H9 (cell line): Measurements from ENCODE around the gene TRAIP. TPM values are rescaled to one million over a fixed set of nuclear protein-coding genes. Genes with fewer than 3 reads are reported as not detected.

Experiments used
- DNase-seq: peaks from one replicate; pipeline ENCODE4 v3.0.0-alpha.2; 2017
- H2AFZ ChIP-seq: one replicate; pipeline ENCODE4 v1.6.1; 2013; ENCODE audit warnings: mild to moderate bottlenecking, low read length, control low read depth, moderate library complexity
- H2AK5ac ChIP-seq: 2 replicates; pipeline ENCODE4 v1.6.1; 2013; ENCODE audit warnings: low read length, control low read depth, mixed read lengths; ENCODE audit not compliant: insufficient read length
- H2BK120ac ChIP-seq: one replicate; pipeline ENCODE4 v1.6.1; 2013; ENCODE audit warnings: low read depth, mild to moderate bottlenecking, low read length, control low read depth, inconsistent platforms; ENCODE audit not compliant: poor library complexity, severe bottlenecking
- H2BK12ac ChIP-seq: 2 replicates; pipeline ENCODE4 v1.6.1; 2013; ENCODE audit warnings: low read length, control low read depth, mixed read lengths, low read depth; ENCODE audit not compliant: insufficient read length
- H2BK15ac ChIP-seq: 2 replicates; pipeline ENCODE4 v1.6.1; 2013; ENCODE audit warnings: low read depth, low read length, control low read depth
- H2BK20ac ChIP-seq: one replicate; pipeline ENCODE4 v1.6.1; 2013; ENCODE audit warnings: low read depth, mild to moderate bottlenecking, low read length, control low read depth, inconsistent platforms; ENCODE audit not compliant: poor library complexity, severe bottlenecking
- H2BK5ac ChIP-seq: 2 replicates; pipeline ENCODE4 v1.6.1; 2013; ENCODE audit warnings: low read length, control low read depth, mixed read lengths; ENCODE audit not compliant: insufficient read length
- H3K14ac ChIP-seq: 2 replicates; pipeline ENCODE4 v1.6.1; 2013; ENCODE audit warnings: low read length, control low read depth; ENCODE audit not compliant: insufficient read depth
- H3K18ac ChIP-seq: 2 replicates; pipeline ENCODE4 v1.6.1; 2013; ENCODE audit warnings: low read depth, mild to moderate bottlenecking, mixed read lengths, low read length, control low read depth; ENCODE audit not compliant: insufficient read length
- H3K23ac ChIP-seq: 2 replicates; pipeline ENCODE4 v1.6.1; 2013; ENCODE audit warnings: low read length, control low read depth, mixed read lengths, low read depth; ENCODE audit not compliant: insufficient read length
- H3K23me2 ChIP-seq: 2 replicates; pipeline ENCODE4 v1.6.1; 2013; ENCODE audit warnings: low read depth, mild to moderate bottlenecking, mixed read lengths, low read length, control low read depth; ENCODE audit not compliant: insufficient read length, poor library complexity, severe bottlenecking
- H3K27ac ChIP-seq: 2 replicates; pipeline ENCODE4 v1.5.1; 2013; ENCODE audit warnings: low read length, control low read depth, mixed read lengths, low read depth; ENCODE audit not compliant: insufficient read length
- H3K27me3 ChIP-seq: 2 replicates; pipeline ENCODE4 v1.6.1; 2013; ENCODE audit warnings: low read length, control low read depth, inconsistent platforms; ENCODE audit not compliant: insufficient read depth
- H3K4ac ChIP-seq: 2 replicates; pipeline ENCODE4 v1.6.1; 2013; ENCODE audit warnings: low read depth, mild to moderate bottlenecking, control low read depth, inconsistent platforms, low read length, moderate library complexity
- H3K4me1 ChIP-seq: 2 replicates; pipeline ENCODE4 v1.6.1; 2013; ENCODE audit warnings: low read length, control low read depth, inconsistent platforms; ENCODE audit not compliant: insufficient read depth
- H3K4me2 ChIP-seq: 2 replicates; pipeline ENCODE4 v1.6.1; 2013; ENCODE audit warnings: low read length, control low read depth, mixed read lengths; ENCODE audit not compliant: insufficient read length, insufficient read depth
- H3K56ac ChIP-seq: 2 replicates; pipeline ENCODE4 v1.6.1; 2013; ENCODE audit warnings: low read depth, mild to moderate bottlenecking, mixed read lengths, low read length, control low read depth; ENCODE audit not compliant: insufficient read length
- H3K79me1 ChIP-seq: 2 replicates; pipeline ENCODE4 v1.6.1; 2013; ENCODE audit warnings: low read depth, mild to moderate bottlenecking, moderate library complexity, low read length, control low read depth, inconsistent platforms; ENCODE audit not compliant: insufficient read depth, poor library complexity, severe bottlenecking
- H3K79me2 ChIP-seq: 2 replicates; pipeline ENCODE4 v1.6.1; 2013; ENCODE audit warnings: low read length, control low read depth, inconsistent platforms; ENCODE audit not compliant: insufficient read depth
- H3K9ac ChIP-seq: 2 replicates; pipeline ENCODE4 v1.6.1; 2013; ENCODE audit warnings: low read length, control low read depth, mixed read lengths; ENCODE audit not compliant: insufficient read length; ENCODE audit errors: extremely low read depth
- H3K9me3 ChIP-seq: one replicate; pipeline ENCODE4 v1.6.1; 2013; ENCODE audit warnings: low read depth, low read length, inconsistent platforms; ENCODE audit not compliant: control insufficient read depth
- H3T11ph ChIP-seq: one replicate; pipeline ENCODE4 v1.6.1; 2013; ENCODE audit warnings: mild to moderate bottlenecking, low read length, control low read depth, inconsistent platforms
- H4K20me1 ChIP-seq: one replicate; pipeline ENCODE4 v1.6.1; 2013; ENCODE audit not compliant: control insufficient read depth, insufficient read length, insufficient read depth
- H4K5ac ChIP-seq: 2 replicates; pipeline ENCODE4 v1.6.1; 2013; ENCODE audit warnings: low read depth, mild to moderate bottlenecking, mixed read lengths, low read length, control low read depth; ENCODE audit not compliant: insufficient read length
- H4K8ac ChIP-seq: replicated peaks from 2 replicates; pipeline ENCODE4 v1.6.1; 2013; ENCODE audit warnings: low read length, control low read depth, mixed read lengths, low read depth; ENCODE audit not compliant: insufficient read length
- H4K91ac ChIP-seq: 2 replicates; pipeline ENCODE4 v1.6.1; 2013; ENCODE audit warnings: low read depth, mild to moderate bottlenecking, moderate library complexity, mixed read lengths, low read length, control low read depth; ENCODE audit not compliant: insufficient read length
- H3K27ac Mint-ChIP-seq, 3 experiments: 2 replicates in 2 of 3; 3 replicates in 1 of 3; pipeline ENCODE4 v1.8.0; 2020 to 2021; ENCODE audit warnings: mixed read lengths in 3 of 3, mild to moderate bottlenecking in 1 of 3, moderate library complexity in 1 of 3
- H3K27me3 Mint-ChIP-seq: 2 replicates; pipeline ENCODE4 v1.8.0; 2021; ENCODE audit warnings: low read depth, mild to moderate bottlenecking, moderate library complexity, mixed read lengths
- H3K36me3 Mint-ChIP-seq, 3 experiments: 2 replicates in 2 of 3; 3 replicates in 1 of 3; pipeline ENCODE4 v1.8.0; 2020 to 2021; ENCODE audit warnings: low read depth in 3 of 3, mixed read lengths in 3 of 3; ENCODE audit not compliant: insufficient read depth in 1 of 3
- H3K4me1 Mint-ChIP-seq, 2 experiments: 2 replicates each; pipeline ENCODE4 v1.8.0; 2020; ENCODE audit warnings: mixed read lengths in 2 of 2
- H3K4me3 Mint-ChIP-seq, 2 experiments: 2 replicates in 1 of 2; 3 replicates in 1 of 2; pipeline ENCODE4 v1.8.0; 2020 to 2021; ENCODE audit warnings: mild to moderate bottlenecking in 2 of 2, mixed read lengths in 2 of 2, moderate library complexity in 1 of 2
- H3K9me3 Mint-ChIP-seq, 2 experiments: 2 replicates in 1 of 2; 3 replicates in 1 of 2; pipeline ENCODE4 v1.8.0; 2020; ENCODE audit warnings: mild to moderate bottlenecking in 2 of 2, mixed read lengths in 2 of 2, moderate library complexity in 1 of 2
- CTCF ChIP-seq: fragments of 200-600 bp; sonication (generic); conservative IDR thresholded peaks from 3 replicates; pipeline ENCODE4 v1.8.0; 2021; ENCODE audit warnings: antibody characterized with exemption, mild to moderate bottlenecking
- WGBS: extraction: QIAGEN DNeasy Blood & Tissue Kit; methylation state at CpG from one replicate; pipeline ENCODE4 v1.1.7; 2013; ENCODE audit warnings: missing lambda C conversion rate, low lambda C conversion rate, mixed read lengths; ENCODE audit not compliant: insufficient read length; ENCODE audit errors: extremely low coverage; 5-methylcytosine and 5-hydroxymethylcytosine counted together
- total RNA-seq: library from RNA; stranded (reverse); gene quantifications from 2 replicates; pipeline ENCODE4 v1.2.1, GENCODE V29; 2021

The TRAIP gene
- total RNA-seq, 1 experiment from 2014 or later = 36.7 TPM

DNA sequence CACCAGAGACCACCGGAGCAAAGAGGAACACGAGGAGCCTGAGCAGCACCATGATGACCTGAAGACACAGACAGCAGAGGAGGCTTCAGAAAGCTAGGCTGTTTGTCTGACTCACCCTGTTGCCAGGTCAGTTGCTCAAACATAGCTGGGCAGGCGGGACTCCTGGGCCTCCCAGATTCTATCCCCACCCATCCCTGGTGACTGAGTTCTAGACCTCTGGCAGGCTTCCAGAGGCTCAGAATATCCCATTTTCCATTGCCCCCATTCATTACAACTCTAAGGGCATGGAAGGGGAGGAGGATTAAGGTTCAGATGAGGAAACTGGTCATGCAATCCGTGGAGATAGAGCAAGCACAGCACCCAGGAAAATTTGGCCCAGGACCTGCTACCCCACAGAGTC is 56.6 kb downstream of the TRAIP start, which contains the start of gene CDHR4:
Gene CDHR4, minus strand, starts transcription at position 113 of the 400 bp plus-strand sequence. Its CDS starts 61 bp downstream, at position 52.
- H3K79me1 ChIP-seq = no peaks in the 10 kb centered on the region
- H2BK5ac ChIP-seq = no peak within 1 kb of the TSS
- no peak within 1 kb of the TSS for H4K8ac ChIP-seq
- Mint-ChIP-seq H3K27ac (no peak within 1 kb of the TSS), H3K4me3 (no peak within 1 kb of the TSS; a peak in 1 of 5 replicates), H3K36me3 (no peaks in the 10 kb centered on the region), H3K4me1 (peaks cover 9 to 11% of the 10 kb centered on the region in 2 experiments), H3K27me3 (peaks cover 46% of the 10 kb centered on the region), H3K9me3 (no peaks in the 10 kb centered on the region)
- no peak within 1 kb of the TSS for H2BK15ac ChIP-seq
- no peak within 1 kb of the TSS for H3K14ac ChIP-seq
- WGBS = no CpG with 5 or more reads among the region's 4 CpGs
- H3K9me3 ChIP-seq = no peaks in the 10 kb centered on the region
- no peak within 1 kb of the TSS for H2AK5ac ChIP-seq
- H4K5ac ChIP-seq = no peak within 1 kb of the TSS
- H3K27me3 ChIP-seq = no peaks in the 10 kb centered on the region; the same call in 1 of the 2 replicates
- TF ChIP-seq CTCF = no peak
- no peak within 1 kb of the TSS for H4K91ac ChIP-seq
- no peak within 1 kb of the TSS for H3K4me2 ChIP-seq
- no peak within 1 kb of the TSS for H3K18ac ChIP-seq
- H3K23me2 ChIP-seq = peaks cover 14% of the 10 kb centered on the region
- H3K27ac ChIP-seq = no peak within 1 kb of the TSS
- no peak within 1 kb of the TSS for H3K4ac ChIP-seq
- no peak within 1 kb of the TSS for H3K23ac ChIP-seq
- H3K4me1 ChIP-seq = no peaks in the 10 kb centered on the region; the same call in 1 of the 2 replicates
- no peaks in the 10 kb centered on the region for H3K79me2 ChIP-seq
- H2BK12ac ChIP-seq = no peak within 1 kb of the TSS
- H2AFZ ChIP-seq = no peak within 1 kb of the TSS
- no peak within 1 kb of the TSS for H3T11ph ChIP-seq
- no peak within 1 kb of the TSS for H2BK120ac ChIP-seq
- DNase-seq = no peak
- no peak within 1 kb of the TSS for H2BK20ac ChIP-seq
- no peak within 1 kb of the TSS for H3K56ac ChIP-seq
- no peak within 1 kb of the TSS for H3K9ac ChIP-seq
- no peaks in the 10 kb centered on the region for H4K20me1 ChIP-seq
